C4-2B (cell line): Measurements from ENCODE around the gene CDK11A.

Source experiments
- H3K27ac ChIP-seq: fragments of 450-650 bp; 2 replicates; pipeline ENCODE4 v1.5.1; 2017
- ZFX ChIP-seq: fragments of 450-650 bp; IDR thresholded peaks from 2 replicates; pipeline ENCODE4 v1.6.1; 2017
- TF ChIP-seq, protein P1 (sequence below): fragments of 450-650 bp; conservative IDR thresholded peaks from 2 replicates; pipeline ENCODE4 v1.5.1; 2017; ENCODE audit warnings: mild to moderate bottlenecking

The CDK11A gene

DNA sequence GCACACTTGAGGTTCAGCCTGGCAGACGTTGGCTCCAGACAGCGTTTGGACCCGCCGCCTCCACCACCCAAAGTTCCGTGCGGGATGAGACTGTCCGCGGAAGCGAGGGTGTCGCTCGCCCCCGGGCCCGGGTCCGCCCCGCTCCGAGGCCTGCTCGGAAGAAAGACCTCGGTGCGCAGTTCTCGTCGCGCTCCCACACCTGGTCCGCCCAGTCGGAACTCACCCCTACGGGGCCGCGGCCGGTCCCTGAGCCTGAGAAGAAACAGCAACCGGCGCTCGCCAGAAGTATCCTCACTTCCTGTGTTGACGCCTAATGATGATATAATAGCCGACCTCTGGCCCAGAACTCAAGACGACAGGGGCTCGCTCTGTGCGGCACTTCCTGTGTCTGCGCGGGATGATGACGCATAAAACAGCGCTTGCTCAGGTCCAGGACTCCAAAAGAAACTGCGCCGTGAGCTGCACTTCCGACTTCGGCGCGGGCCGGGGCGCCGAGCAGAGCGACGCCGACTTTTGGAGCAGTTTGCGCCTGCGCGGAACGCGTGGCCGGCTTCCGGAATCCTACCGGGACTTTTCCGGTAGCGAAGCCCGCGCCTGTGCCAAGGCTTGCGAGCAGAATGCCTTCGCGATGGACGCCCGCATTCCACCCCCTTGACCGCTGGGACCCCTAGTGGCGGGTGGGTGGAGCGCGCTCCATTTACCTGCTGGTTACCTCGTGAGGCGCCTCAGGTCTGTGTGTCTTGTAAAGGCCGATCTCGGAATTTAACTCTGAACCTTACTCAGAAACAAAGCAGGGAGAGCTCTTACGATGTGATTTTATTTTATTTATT lies at the start of gene CDK11A:
Gene CDK11A (minus strand): TSS at position 323 of the 830 bp plus-strand sequence. CDS start 1,539 bp downstream, outside the sequence.
- peak within 1 kb of the TSS; percentile 77 for H3K27ac ChIP-seq

DNA sequence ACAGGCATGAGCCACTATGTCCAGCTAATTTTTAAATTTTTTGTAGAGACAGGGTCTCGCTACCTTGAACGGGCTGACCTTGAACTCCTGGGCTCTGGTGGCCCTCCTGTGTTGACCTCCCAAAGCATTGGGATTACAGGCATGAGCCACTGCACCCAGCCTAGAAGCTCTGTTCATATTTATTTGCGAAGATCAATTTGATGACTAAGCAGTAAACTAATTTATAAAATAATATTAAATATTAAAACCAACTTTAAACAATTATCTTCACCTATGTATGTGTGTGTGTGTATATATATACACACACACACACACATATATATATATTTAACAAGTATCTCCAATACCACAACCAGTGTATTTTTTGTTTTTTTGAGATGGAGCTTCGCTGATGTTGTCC lies 49.7 kb upstream of the CDK11A start:
- H3K27ac ChIP-seq = no peak overlapping the region
- TF ChIP-seq, protein P1, sequence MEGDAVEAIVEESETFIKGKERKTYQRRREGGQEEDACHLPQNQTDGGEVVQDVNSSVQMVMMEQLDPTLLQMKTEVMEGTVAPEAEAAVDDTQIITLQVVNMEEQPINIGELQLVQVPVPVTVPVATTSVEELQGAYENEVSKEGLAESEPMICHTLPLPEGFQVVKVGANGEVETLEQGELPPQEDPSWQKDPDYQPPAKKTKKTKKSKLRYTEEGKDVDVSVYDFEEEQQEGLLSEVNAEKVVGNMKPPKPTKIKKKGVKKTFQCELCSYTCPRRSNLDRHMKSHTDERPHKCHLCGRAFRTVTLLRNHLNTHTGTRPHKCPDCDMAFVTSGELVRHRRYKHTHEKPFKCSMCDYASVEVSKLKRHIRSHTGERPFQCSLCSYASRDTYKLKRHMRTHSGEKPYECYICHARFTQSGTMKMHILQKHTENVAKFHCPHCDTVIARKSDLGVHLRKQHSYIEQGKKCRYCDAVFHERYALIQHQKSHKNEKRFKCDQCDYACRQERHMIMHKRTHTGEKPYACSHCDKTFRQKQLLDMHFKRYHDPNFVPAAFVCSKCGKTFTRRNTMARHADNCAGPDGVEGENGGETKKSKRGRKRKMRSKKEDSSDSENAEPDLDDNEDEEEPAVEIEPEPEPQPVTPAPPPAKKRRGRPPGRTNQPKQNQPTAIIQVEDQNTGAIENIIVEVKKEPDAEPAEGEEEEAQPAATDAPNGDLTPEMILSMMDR = no peak
- TF ChIP-seq ZFX = no peak

More for the DNA sequence above, at the start of gene CDK11A:
- peak; percentile 46; the same call in 1 of the 2 replicates for TF ChIP-seq ZFX
- TF ChIP-seq, protein P1 = peak; percentile 77

DNA sequence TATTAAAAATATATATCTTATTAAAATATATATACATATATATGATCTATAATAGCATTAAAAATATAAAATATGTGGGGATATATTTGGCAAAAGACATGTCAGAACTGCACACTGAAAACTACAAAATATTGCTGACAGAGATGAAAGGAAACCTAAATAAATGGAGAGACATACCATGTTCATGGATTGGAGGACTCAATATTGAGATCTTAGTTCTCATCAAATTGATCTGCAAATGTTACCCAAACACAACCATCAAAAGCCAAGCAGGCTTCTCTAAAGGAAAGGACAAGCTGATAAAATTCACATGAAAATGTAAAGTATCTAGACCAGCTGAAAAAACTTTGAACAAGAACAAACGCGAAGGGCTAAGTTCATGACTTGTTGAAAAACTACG lies 46.9 kb upstream of the CDK11A start:
- H3K27ac ChIP-seq = no peak overlapping the region
- TF ChIP-seq ZFX = no peak
- TF ChIP-seq, protein P1 = no peak

DNA sequence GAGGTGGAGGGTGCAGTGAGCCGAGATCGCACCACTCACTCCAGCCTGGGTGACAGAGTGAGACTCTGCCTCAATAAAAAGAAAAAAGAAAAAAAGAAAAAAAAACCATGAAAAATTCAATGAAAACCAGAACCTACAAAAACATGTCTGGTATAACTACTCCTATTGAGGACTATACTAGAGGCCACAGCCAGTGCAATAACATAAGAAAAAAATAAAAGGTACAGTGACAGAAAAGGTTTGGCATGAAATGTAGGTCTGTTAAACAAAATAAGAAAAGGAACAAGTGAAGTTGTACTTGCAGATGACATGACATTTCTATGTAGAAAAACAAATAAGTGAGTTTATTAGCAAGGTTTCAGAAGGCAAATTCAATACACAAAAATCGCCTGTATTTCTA lies 45.9 kb upstream of the CDK11A start:
- TF ChIP-seq ZFX = no peak
- TF ChIP-seq, protein P1 = no peak
- H3K27ac ChIP-seq = no peak overlapping the region

DNA sequence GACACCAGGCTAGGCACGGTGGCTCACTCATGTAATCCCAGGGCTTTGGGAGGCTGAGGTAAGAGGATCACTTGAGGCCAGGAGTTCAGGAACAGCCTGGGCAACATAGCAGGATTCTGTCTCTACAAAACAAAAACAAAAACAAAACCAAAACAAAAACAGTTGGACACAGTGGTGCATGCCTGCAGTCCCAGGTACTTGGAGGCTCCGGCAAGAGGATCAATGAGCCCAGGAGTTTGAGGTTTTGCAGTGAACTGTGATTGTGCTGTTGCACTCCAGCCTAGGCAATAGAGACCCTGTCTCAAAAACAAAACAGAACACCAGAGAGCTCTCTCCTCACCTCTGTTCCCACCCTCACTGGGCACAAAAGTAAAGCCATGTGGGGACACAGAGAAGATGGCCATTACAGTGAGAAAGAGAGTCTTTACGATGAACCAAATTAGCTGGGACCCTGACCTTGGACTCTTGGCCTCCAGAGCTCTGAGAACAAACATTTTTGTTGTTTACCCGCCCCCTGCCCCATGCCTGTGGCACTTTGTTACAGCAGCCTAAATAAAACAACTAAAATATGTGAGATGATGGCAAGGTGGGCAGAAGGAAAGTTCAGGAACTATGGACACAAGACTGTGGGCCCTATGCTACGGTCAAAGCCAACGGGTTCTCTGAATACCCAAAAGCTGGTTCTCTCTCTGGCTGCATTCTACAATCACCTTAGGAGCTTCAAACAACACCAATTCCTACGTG lies 44.3 kb upstream of the CDK11A start:
- TF ChIP-seq, protein P1 = no peak
- no peak for TF ChIP-seq ZFX
- H3K27ac ChIP-seq = no peak overlapping the region

DNA sequence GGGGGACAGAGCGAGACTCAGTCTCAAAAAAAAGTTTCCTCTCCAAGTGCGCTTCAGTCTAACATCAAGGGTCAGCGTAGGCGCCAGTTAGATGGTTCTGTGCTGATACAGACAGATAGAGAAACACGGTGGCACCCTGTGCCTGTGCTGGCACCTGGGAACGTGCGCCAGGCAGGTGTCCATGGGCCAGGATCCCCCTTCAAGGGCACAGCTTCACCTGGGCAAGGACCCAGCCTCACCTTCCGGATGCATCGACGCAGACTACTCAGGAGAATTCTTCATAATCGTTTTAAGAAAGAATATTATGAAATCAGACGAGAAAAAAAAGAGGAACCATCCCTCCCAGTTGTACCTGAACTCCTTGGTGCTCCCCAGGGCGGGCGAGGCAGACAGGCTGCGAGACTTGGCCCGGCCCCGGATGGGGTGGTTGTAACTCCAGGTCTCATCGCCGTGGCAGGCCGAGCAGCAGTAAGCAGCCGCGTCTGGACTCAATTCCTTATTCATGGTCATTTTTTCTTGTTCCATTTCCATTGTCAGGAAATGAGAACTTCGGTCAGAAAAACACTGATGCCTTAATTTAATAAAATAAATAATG lies 40.8 kb upstream of the CDK11A start:
- TF ChIP-seq ZFX = no peak
- TF ChIP-seq, protein P1 = no peak
- no peak overlapping the region for H3K27ac ChIP-seq
